ENCODE results near the gene NDUFS2. TPM values are rescaled to one million over a fixed set of nuclear protein-coding genes. Genes with fewer than 3 reads are reported as not detected.
A peak's percentile ranks its signal among the peaks of the same experiment; 100 is the strongest.

The NDUFS2 gene
- total RNA-seq, 3 donors from 2014 or later, result 102 to 129 (median 116) TPM

DNA sequence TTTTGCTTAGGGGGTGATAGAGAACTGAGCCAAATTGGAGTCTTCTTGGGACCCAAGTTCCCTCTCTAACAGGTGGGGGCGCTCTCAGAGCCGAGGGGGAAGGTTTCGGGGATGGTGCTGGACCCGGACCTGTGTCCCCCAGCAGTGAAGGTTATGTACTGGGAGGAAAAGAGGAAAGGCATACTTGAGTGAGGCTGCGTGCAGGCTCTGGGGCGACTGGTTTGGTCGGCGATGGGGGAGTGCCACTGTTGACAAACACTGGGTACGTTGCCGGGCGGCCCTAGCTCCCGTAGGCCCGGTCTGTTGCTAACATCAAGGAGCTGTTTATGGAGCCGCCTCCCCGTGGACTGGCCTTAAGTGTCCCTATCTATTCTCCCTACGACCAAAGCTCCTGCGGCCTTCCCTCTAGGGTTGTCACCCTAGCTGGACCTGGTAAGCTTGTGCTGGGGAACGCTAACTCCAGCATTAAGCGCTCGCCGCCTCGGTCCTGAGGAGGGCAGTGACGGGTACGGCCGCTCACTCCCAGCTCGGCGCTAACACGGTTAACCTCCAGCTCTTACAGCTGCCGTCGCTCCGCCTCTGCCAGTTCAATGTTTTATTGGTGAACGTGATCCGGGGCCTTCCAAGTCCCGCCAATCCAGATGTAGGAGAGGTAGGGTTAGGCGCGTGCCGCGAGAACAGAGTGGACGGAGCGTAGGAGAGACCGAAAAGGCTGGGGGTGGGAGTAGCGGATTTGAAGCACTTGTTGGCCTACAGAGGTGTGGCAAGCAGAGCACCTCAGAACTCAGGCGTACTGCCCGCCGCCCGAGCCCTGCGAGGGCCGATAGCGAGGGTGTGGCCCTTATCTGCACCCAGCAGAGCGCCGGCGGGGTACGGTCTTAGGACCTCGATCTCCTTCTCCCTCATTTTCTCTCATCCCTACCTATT, 36.2 kb upstream of the NDUFS2 start, which contains the start of gene PPOX:
TSS of gene PPOX (plus strand) at position 685 of the 927 bp plus-strand sequence. CDS start 422 bp downstream, outside the sequence.
- TF ChIP-seq, protein P1, sequence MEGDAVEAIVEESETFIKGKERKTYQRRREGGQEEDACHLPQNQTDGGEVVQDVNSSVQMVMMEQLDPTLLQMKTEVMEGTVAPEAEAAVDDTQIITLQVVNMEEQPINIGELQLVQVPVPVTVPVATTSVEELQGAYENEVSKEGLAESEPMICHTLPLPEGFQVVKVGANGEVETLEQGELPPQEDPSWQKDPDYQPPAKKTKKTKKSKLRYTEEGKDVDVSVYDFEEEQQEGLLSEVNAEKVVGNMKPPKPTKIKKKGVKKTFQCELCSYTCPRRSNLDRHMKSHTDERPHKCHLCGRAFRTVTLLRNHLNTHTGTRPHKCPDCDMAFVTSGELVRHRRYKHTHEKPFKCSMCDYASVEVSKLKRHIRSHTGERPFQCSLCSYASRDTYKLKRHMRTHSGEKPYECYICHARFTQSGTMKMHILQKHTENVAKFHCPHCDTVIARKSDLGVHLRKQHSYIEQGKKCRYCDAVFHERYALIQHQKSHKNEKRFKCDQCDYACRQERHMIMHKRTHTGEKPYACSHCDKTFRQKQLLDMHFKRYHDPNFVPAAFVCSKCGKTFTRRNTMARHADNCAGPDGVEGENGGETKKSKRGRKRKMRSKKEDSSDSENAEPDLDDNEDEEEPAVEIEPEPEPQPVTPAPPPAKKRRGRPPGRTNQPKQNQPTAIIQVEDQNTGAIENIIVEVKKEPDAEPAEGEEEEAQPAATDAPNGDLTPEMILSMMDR (IDR thresholded peaks at IDR 0.05), result peak; percentile 9 to 33 (median 31)
- TF ChIP-seq POLR2A (IDR thresholded peaks at IDR 0.05) (peak; percentile 32), POLR2AphosphoS5 (IDR thresholded peaks at IDR 0.05) (peak; percentile 73 to 90 (median 85))
- intact Hi-C loops (cut with DNase I; ENCODE audit: low total_unique reads), result no loop called here
- Histone ChIP-seq H3K4me1 (peaks cover 0 to 9% of the 10 kb centered on the region in 2 donors), H3K4me3 (peak within 1 kb of the TSS; percentile 54 to 88 (median 86)), H3K27ac (peak within 1 kb of the TSS; percentile 92 to 93), H3K9me3 (no peaks in the 10 kb centered on the region), H3K27me3 (no peaks in the 10 kb centered on the region), H3K36me3 (no peaks in the 10 kb centered on the region)
- DNase-seq (ENCODE audit: low spot score in 2 of 2), result peak; percentile 97 to 98

DNA sequence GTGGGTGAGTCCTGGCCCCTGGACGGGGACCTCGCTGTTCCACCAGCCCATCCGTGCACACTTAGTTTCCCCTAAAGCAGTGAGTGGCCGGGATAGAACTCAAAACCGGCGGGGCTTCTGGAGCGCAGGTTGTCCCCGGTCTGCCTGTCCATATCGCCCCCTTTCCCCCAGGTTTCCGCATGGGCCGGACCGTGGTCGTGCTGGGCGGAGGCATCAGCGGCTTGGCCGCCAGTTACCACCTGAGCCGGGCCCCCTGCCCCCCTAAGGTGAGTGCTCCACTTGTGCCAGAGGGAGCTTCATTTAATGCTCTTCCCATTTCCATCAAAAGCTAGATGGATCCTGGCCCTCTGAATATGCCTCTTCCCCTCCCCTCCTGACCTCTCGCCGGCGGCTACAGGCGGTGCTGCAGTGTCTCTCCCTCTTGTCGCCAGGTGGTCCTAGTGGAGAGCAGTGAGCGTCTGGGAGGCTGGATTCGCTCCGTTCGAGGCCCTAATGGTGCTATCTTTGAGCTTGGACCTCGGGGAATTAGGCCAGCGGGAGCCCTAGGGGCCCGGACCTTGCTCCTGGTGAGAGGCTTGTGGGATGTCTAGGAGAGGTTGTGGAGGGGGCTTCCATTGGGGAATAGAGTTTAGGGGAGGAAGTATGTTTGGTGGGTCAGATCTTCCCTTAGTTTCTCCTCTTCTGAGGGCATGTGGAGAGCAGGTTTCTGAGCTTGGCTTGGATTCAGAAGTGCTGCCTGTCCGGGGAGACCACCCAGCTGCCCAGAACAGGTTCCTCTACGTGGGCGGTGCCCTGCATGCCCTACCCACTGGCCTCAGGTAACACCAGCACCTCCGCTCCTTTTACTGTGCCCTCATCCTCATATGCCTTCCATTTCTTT, 35.3 kb upstream of the NDUFS2 start:
- intact Hi-C loops (cut with DNase I; ENCODE audit: low total_unique reads), result no loop called here
- H3K36me3 ChIP-seq, result no peaks in the 10 kb centered on the region
- TF ChIP-seq POLR2A (IDR thresholded peaks at IDR 0.05) (no peak), POLR2AphosphoS5 (IDR thresholded peaks at IDR 0.05) (no peak)
- TF ChIP-seq, protein P1 (IDR thresholded peaks at IDR 0.05), result no peak
- no peaks in the 10 kb centered on the region for H3K27me3 ChIP-seq
- H3K27ac ChIP-seq, result peak overlapping the region; percentile 92 to 93
- no peak for DNase-seq (ENCODE audit: low spot score in 2 of 2)
- peak overlapping the region; percentile 54 to 88 (median 86) for H3K4me3 ChIP-seq
- H3K9me3 ChIP-seq, result no peaks in the 10 kb centered on the region
- peaks cover 0 to 4% of the 10 kb centered on the region in 2 donors for H3K4me1 ChIP-seq

DNA sequence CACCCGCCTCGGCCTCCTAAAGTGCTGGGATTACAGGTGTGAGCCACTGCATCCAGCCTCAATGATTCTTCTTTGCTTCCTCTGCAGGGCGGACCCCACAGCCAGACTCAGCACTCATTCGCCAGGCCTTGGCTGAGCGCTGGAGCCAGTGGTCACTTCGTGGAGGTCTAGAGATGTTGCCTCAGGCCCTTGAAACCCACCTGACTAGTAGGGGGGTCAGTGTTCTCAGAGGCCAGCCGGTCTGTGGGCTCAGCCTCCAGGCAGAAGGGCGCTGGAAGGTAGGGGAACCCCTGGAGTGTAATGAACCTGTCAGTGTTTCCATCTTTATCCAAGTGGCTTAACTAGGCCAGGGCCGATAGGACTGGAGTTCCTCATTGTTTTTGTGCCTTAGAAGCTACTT, 33.3 kb upstream of the NDUFS2 start:
- TF ChIP-seq POLR2A (IDR thresholded peaks at IDR 0.05), result no peak
- TF ChIP-seq, protein P1 (IDR thresholded peaks at IDR 0.05), result no peak
- no peak for TF ChIP-seq POLR2AphosphoS5 (IDR thresholded peaks at IDR 0.05)
- Histone ChIP-seq H3K27me3 (no peaks in the 10 kb centered on the region), H3K4me3 (no peak overlapping the region), H3K9me3 (no peaks in the 10 kb centered on the region), H3K4me1 (peaks cover 0 to 16% of the 10 kb centered on the region in 2 donors), H3K27ac (no peak overlapping the region), H3K36me3 (peaks cover 3% of the 10 kb centered on the region)
- no peak for DNase-seq (ENCODE audit: low spot score in 2 of 2)
- intact Hi-C loops (cut with DNase I; ENCODE audit: low total_unique reads), result no loop called here

DNA sequence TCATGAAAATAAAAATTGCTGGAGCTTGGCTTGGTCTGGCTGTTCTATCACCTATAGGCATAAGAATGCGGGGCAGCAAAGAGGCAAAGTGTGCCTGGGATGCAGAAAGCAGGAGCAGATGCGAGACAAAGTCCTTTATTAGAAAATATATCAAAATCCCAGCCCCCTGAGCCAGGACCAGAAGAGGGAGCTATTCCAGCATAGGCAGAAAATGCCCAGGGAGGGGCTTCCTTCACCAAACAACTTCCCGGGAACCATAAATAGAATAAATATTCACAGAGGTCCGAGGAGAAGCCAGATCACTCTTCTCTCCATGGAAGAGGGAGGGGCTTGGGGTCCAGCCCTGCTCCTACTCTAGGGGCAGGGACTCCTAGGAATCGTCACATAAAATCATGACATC, 31.0 kb upstream of the NDUFS2 start:
- peaks cover 0 to 16% of the 10 kb centered on the region in 2 donors for H3K4me1 ChIP-seq
- peak overlapping the region; percentile 76 to 88 for H3K27ac ChIP-seq
- H3K9me3 ChIP-seq, result no peaks in the 10 kb centered on the region

More for the DNA sequence above, 31.0 kb upstream of the NDUFS2 start:
- DNase-seq (ENCODE audit: low spot score in 2 of 2), result no peak
- intact Hi-C loops (cut with DNase I; ENCODE audit: low total_unique reads), result no loop called here
- Histone ChIP-seq H3K27me3 (no peaks in the 10 kb centered on the region), H3K4me3 (no peak overlapping the region), H3K36me3 (peaks cover 3% of the 10 kb centered on the region)
- no peak for TF ChIP-seq POLR2A (IDR thresholded peaks at IDR 0.05)
- TF ChIP-seq, protein P1 (IDR thresholded peaks at IDR 0.05), result no peak
- TF ChIP-seq POLR2AphosphoS5 (IDR thresholded peaks at IDR 0.05), result no peak

Measured in breast epithelium (tissue), 4 donors.